ENCODE measurements around the gene MAU2.
"Not testable (repeated sequence)": the region's sequence is repeated elsewhere in the genome, so short reads cannot be mapped to it uniquely, and the experiment has no call there.

Gene MAU2

GRCh38 chr19:19347401-19348110, 26.9 kb downstream of the MAU2 start:
- DNase-seq, result no peak

- DNase-seq, result no peak
Observed at GRCh38 chr19:19348266-19348665, 27.6 kb downstream of the MAU2 start.

- DNase-seq, result no peak
Observed at GRCh38 chr19:19349365-19349764, 28.7 kb downstream of the MAU2 start.

GRCh38 chr19:19350756-19351155, 30.1 kb downstream of the MAU2 start:
- not testable (repeated sequence) for DNase-seq

- no peak for DNase-seq
Observed at GRCh38 chr19:19352823-19353222, 32.2 kb downstream of the MAU2 start.

- no peak for DNase-seq
Observed at GRCh38 chr19:19354007-19354406, 33.4 kb downstream of the MAU2 start.

- no peak for DNase-seq
Observed at GRCh38 chr19:19354932-19355331, 34.3 kb downstream of the MAU2 start.

- no peak for DNase-seq
Observed at GRCh38 chr19:19355606-19356139, 35.0 kb downstream of the MAU2 start.

GRCh38 chr19:19356500-19356899, 35.9 kb downstream of the MAU2 start:
- no peak for DNase-seq

GRCh38 chr19:19356901-19357566, 36.4 kb downstream of the MAU2 start:
- DNase-seq, result no peak

- peak; percentile 85 for DNase-seq
Observed at GRCh38 chr19:19361075-19361594, 40.5 kb downstream of the MAU2 start.

GRCh38 chr19:19362075-19362474, 41.4 kb downstream of the MAU2 start:
- no peak for DNase-seq

- peak; percentile 81 for DNase-seq
Observed at GRCh38 chr19:19366434-19367396, 46.1 kb downstream of the MAU2 start.

- no peak for DNase-seq
Observed at GRCh38 chr19:19368087-19368486, 47.5 kb downstream of the MAU2 start.

GRCh38 chr19:19371059-19371458, 50.4 kb downstream of the MAU2 start:
- DNase-seq, result no peak

- peak; percentile 45 for DNase-seq
Observed at GRCh38 chr19:19372656-19373416, 52.2 kb downstream of the MAU2 start.

- DNase-seq, result no peak
Observed at GRCh38 chr19:19379527-19379926, 58.9 kb downstream of the MAU2 start.

- DNase-seq, result not testable (repeated sequence)
Observed at GRCh38 chr19:19380316-19380715, 59.7 kb downstream of the MAU2 start.

- no peak for DNase-seq
Observed at GRCh38 chr19:19381007-19381926, 60.6 kb downstream of the MAU2 start.

- no peak for DNase-seq
Observed at GRCh38 chr19:19382118-19382517, 61.5 kb downstream of the MAU2 start.

- no peak for DNase-seq
Observed at GRCh38 chr19:19384486-19384885, 63.9 kb downstream of the MAU2 start.
